Spleen (tissue), 7 donors: ENCODE data around the gene PLEKHB2.

Experiments used
- POLR2A ChIP-seq, 3 donors: fragments of 450-650 bp; IDR thresholded peaks; one replicate each; pipeline ENCODE4 v1.5.1; 2017; ENCODE audit warnings: antibody characterized with exemption in 3 of 3, mild to moderate bottlenecking in 1 of 3
- POLR2AphosphoS5 ChIP-seq, 3 donors: sonication (generic); formaldehyde crosslinking; IDR thresholded peaks; one replicate each; pipeline ENCODE4 v1.5.1; 2017; ENCODE audit warnings: antibody characterized with exemption in 3 of 3
- TF ChIP-seq, protein P1 (sequence below), 11 experiments: fragments of 200-600 bp in 7 of 11; fragments of 450-650 bp in 4 of 11; sonication (generic) in 4 of 11; IDR thresholded peaks in 8 of 11; conservative IDR thresholded peaks in 3 of 11; 1 replicate in 7 of 11; 2 replicates in 4 of 11; pipeline versions ENCODE4 v1.4.0 to v1.8.0; 2016 to 2021; ENCODE audit warnings: antibody characterized with exemption in 11 of 11, inconsistent platforms in 4 of 11, mild to moderate bottlenecking in 1 of 11
- donor health status: DM: no; HTN: no; CAD: no; lungs with moderate emphysema.
- donor health status: DM: no; HTN: no; CAD: no.
- donor health status: DM: no; HTN: no; CAD: no.

DNA sequence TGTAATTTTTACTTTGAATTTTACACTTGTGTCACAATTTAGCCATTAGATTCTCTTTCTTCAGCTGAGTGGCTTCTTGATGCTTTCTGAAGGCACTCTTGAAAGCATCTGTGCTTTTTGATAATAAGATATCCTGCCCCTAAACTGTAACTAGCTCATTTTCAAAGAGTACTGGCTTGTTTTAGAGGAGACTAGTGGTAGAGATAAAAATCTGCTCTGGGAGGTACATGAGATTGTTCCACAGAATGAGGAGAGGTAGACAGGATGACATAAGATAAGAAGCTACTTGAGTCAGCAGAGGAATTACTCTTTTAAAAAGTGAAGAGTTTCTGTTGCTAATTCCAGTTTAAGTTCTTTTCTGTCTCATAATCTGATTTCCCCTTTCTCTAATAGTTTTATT is 10.6 kb downstream of the PLEKHB2 start:
- TF ChIP-seq POLR2AphosphoS5 (IDR thresholded peaks at IDR 0.05) (no peak), POLR2A (IDR thresholded peaks at IDR 0.05) (no peak)
- TF ChIP-seq, protein P1, sequence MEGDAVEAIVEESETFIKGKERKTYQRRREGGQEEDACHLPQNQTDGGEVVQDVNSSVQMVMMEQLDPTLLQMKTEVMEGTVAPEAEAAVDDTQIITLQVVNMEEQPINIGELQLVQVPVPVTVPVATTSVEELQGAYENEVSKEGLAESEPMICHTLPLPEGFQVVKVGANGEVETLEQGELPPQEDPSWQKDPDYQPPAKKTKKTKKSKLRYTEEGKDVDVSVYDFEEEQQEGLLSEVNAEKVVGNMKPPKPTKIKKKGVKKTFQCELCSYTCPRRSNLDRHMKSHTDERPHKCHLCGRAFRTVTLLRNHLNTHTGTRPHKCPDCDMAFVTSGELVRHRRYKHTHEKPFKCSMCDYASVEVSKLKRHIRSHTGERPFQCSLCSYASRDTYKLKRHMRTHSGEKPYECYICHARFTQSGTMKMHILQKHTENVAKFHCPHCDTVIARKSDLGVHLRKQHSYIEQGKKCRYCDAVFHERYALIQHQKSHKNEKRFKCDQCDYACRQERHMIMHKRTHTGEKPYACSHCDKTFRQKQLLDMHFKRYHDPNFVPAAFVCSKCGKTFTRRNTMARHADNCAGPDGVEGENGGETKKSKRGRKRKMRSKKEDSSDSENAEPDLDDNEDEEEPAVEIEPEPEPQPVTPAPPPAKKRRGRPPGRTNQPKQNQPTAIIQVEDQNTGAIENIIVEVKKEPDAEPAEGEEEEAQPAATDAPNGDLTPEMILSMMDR (IDR thresholded peaks at IDR 0.05 in 8 of 11, conservative IDR thresholded peaks at IDR 0.05 in 3 of 11): no peak
